GM19463 (cell line): Measurements from ENCODE around the gene NOL12.

Experiments
- ATAC-seq: cut with Tn5 transposase; IDR thresholded peaks from one replicate; pipeline ENCODE4 v1.9.1; 2021; ENCODE audit warnings: mild to moderate bottlenecking, moderate library complexity; ENCODE audit not compliant: unreplicated experiment

Gene NOL12

DNA sequence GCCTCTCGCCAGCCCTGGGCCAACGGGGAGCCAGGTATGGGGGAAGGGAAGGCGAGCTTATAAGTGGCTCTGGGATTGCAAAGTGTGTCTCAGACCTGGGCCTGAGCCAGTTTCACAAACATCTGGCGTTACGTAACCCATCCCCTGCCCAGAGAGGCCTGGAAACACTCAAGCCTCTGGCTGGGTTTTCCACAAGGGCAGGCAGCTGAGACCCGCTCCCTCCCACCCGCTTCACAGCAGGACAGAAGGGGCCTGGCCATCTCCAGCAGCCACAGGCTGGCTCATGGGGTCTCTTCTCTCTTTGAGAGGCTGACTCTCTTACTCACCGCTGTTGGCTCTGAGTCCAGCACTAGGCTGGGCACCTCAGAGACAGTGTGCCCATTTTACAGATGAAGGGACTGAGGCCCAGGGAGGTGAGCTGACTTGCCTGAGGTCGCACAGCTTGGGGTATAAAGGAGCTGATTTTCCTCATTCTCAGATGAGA, 55.2 kb downstream of the NOL12 start:
- no peak for ATAC-seq

DNA sequence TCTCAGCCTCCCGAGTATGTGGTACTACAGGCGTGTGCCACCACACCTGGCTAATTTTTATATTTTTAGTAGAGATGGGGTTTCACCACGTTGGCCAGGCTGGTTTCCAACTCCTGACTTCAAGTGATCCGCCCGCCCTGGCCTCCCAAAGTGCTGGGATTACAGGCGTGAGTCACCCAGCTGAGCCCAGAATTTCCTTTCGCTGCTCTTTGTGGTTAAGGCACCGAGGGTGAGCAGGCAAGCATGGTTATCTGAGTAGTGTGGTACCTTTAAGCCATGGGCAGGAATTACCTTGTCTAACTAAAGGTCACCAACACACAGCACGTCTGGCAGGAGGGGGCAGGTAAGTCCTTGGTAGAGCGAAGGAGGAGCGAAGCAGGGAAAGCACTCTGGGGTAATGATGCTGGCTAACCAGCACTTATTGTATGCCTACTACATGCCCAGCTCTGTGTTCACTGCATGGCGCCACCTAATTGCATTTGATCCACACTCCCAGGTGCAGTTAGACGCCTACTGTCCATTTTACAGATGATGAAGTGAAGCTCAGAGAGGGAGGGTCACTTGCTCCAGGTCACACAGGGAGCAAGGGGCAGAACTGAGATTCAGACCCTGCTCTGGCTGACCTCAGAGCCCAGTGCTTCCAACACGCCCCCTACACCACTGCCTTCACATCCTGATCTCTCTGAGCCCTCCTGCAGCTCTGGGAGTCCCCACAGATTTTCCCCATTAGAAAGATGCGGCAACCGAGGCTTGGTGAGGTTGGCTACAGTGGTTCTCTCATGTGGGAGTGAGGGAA, 56.4 kb downstream of the NOL12 start:
- ATAC-seq = no peak
